Mesenchymal stem cell (in vitro differentiated cells and primary cell): ENCODE measurements around the gene KRTAP1-5.

ENCODE experiments used
- DNase-seq: peaks from one replicate; pipeline ENCODE4 v3.0.0-alpha.2; 2013
- H2AFZ ChIP-seq: one replicate; pipeline ENCODE4 v1.6.1; 2013; ENCODE audit warnings: low read depth, mild to moderate bottlenecking, control low read depth, inconsistent platforms, low read length, moderate library complexity
- H2AK5ac ChIP-seq: 2 replicates; pipeline ENCODE4 v1.6.1; 2013; ENCODE audit warnings: low read length, moderate library complexity, mild to moderate bottlenecking, inconsistent platforms; ENCODE audit not compliant: severe bottlenecking
- H2BK120ac ChIP-seq: one replicate; pipeline ENCODE4 v1.6.1; 2013; ENCODE audit warnings: low read depth, mild to moderate bottlenecking, inconsistent platforms, low read length, moderate library complexity
- H2BK12ac ChIP-seq, 2 experiments: one replicate each; pipeline ENCODE4 v1.6.1; 2013; ENCODE audit warnings: inconsistent platforms in 2 of 2, low read length in 2 of 2, mild to moderate bottlenecking in 2 of 2, moderate library complexity in 2 of 2, control low read depth in 1 of 2
- H2BK15ac ChIP-seq: one replicate; pipeline ENCODE4 v1.6.1; 2013; ENCODE audit warnings: mild to moderate bottlenecking, low read depth, inconsistent platforms; ENCODE audit not compliant: poor library complexity, severe bottlenecking
- H2BK5ac ChIP-seq: 2 replicates; pipeline ENCODE4 v1.6.1; 2013; ENCODE audit warnings: low read depth, mild to moderate bottlenecking, low read length, control low read depth, inconsistent platforms; ENCODE audit not compliant: poor library complexity, severe bottlenecking
- H3K14ac ChIP-seq, 2 experiments: one replicate each; pipeline ENCODE4 v1.6.1; 2013; ENCODE audit warnings: inconsistent platforms in 2 of 2, low read length in 2 of 2, control low read depth in 1 of 2, mild to moderate bottlenecking in 1 of 2, moderate library complexity in 1 of 2
- H3K18ac ChIP-seq, 2 experiments: one replicate each; pipeline ENCODE4 v1.6.1; 2013; ENCODE audit warnings: inconsistent platforms in 2 of 2, low read length in 2 of 2, control low read depth in 1 of 2, low read depth in 1 of 2, mild to moderate bottlenecking in 1 of 2
- H3K23ac ChIP-seq, 2 experiments: one replicate each; pipeline ENCODE4 v1.6.1; 2013; ENCODE audit warnings: inconsistent platforms in 2 of 2, low read length in 2 of 2, mild to moderate bottlenecking in 2 of 2, moderate library complexity in 2 of 2, control low read depth in 1 of 2
- H3K27ac ChIP-seq: 2 replicates; pipeline ENCODE4 v1.5.1; 2013; ENCODE audit warnings: mild to moderate bottlenecking, moderate library complexity, low read length, control low read depth, inconsistent platforms; ENCODE audit not compliant: poor library complexity, severe bottlenecking
- H3K27me3 ChIP-seq, 2 experiments: 2 replicates each; pipeline versions ENCODE4 v1.6.1 to v1.7.0; 2013; ENCODE audit warnings: low read length in 2 of 2, mild to moderate bottlenecking in 2 of 2, moderate library complexity in 2 of 2, control low read depth in 1 of 2, inconsistent platforms in 1 of 2; ENCODE audit not compliant: control insufficient read depth in 1 of 2, insufficient read depth in 1 of 2
- H3K36me3 ChIP-seq, 2 experiments: 2 replicates each; pipeline versions ENCODE4 v1.6.1 to v1.7.0; 2013; ENCODE audit warnings: low read length in 2 of 2, control low read depth in 1 of 2, inconsistent platforms in 1 of 2, low read depth in 1 of 2, mild to moderate bottlenecking in 1 of 2; ENCODE audit not compliant: insufficient read depth in 2 of 2, control insufficient read depth in 1 of 2
- H3K4ac ChIP-seq, 2 experiments: one replicate each; pipeline ENCODE4 v1.6.1; 2013; ENCODE audit warnings: inconsistent platforms in 2 of 2, low read length in 2 of 2, mild to moderate bottlenecking in 2 of 2, moderate library complexity in 2 of 2, control low read depth in 1 of 2, low read depth in 1 of 2
- H3K4me1 ChIP-seq: 2 replicates; pipeline ENCODE4 v1.6.1; 2013; ENCODE audit warnings: low read depth, low read length, control low read depth; ENCODE audit not compliant: control insufficient read depth, insufficient read depth
- H3K4me2 ChIP-seq: 2 replicates; pipeline ENCODE4 v1.6.1; 2013; ENCODE audit warnings: low read length, mild to moderate bottlenecking, inconsistent platforms; ENCODE audit not compliant: poor library complexity, severe bottlenecking
- H3K4me3 ChIP-seq, 2 experiments: 2 replicates each; pipeline versions ENCODE4 v1.5.1 to v1.7.0; 2013; ENCODE audit warnings: low read length in 2 of 2, mild to moderate bottlenecking in 2 of 2, control low read depth in 1 of 2, low read depth in 1 of 2; ENCODE audit not compliant: insufficient read depth in 1 of 2
- H3K79me1 ChIP-seq: replicated peaks from 2 replicates; pipeline ENCODE4 v1.6.1; 2013; ENCODE audit warnings: mild to moderate bottlenecking, control low read depth, low read length, inconsistent platforms; ENCODE audit not compliant: poor library complexity, severe bottlenecking
- H3K9ac ChIP-seq: 2 replicates; pipeline ENCODE4 v1.7.0; 2013; ENCODE audit warnings: mild to moderate bottlenecking, low read length, moderate library complexity
- H3K9me3 ChIP-seq: 2 replicates; pipeline ENCODE4 v1.7.0; 2013; ENCODE audit warnings: mild to moderate bottlenecking, low read length; ENCODE audit not compliant: control insufficient read depth
- H4K8ac ChIP-seq: one replicate; pipeline ENCODE4 v1.6.1; 2013; ENCODE audit warnings: inconsistent platforms, mild to moderate bottlenecking, low read length, moderate library complexity
- H4K91ac ChIP-seq: one replicate; pipeline ENCODE4 v1.6.1; 2013; ENCODE audit warnings: mild to moderate bottlenecking, low read length, inconsistent platforms
- WGBS: methylation state at CpG from one replicate; pipeline ENCODE4 v1.1.7; 2013; ENCODE audit warnings: mixed read lengths; 5-methylcytosine and 5-hydroxymethylcytosine counted together

KRTAP1-5 gene

GRCh38 chr17:41010441-41010840 is 16.6 kb downstream of the KRTAP1-5 start:
- no peaks in the 10 kb centered on the region for H3K36me3 ChIP-seq
- no peak overlapping the region for H3K18ac ChIP-seq
- no peak overlapping the region for H2BK15ac ChIP-seq
- no peak overlapping the region for H2BK12ac ChIP-seq
- H3K4me3 ChIP-seq = no peak overlapping the region
- no peaks in the 10 kb centered on the region for H3K4me1 ChIP-seq
- no peak overlapping the region for H4K91ac ChIP-seq
- H3K4ac ChIP-seq = no peak overlapping the region
- no peak overlapping the region for H3K27ac ChIP-seq
- H2AFZ ChIP-seq = no peak overlapping the region
- H2BK5ac ChIP-seq = no peak overlapping the region
- H3K14ac ChIP-seq = no peak overlapping the region
- H3K9ac ChIP-seq = no peak overlapping the region
- no peaks in the 10 kb centered on the region for H3K27me3 ChIP-seq
- no peak overlapping the region for H2BK120ac ChIP-seq
- no peak overlapping the region for H3K23ac ChIP-seq
- no peak overlapping the region for H4K8ac ChIP-seq
- no peaks in the 10 kb centered on the region for H3K79me1 ChIP-seq
- H3K9me3 ChIP-seq = no peaks in the 10 kb centered on the region
- H3K4me2 ChIP-seq = no peak overlapping the region
- DNase-seq = no peak
- no peak overlapping the region for H2AK5ac ChIP-seq

- Histone ChIP-seq H2BK15ac (no peak overlapping the region), H3K9ac (no peak overlapping the region), H2AK5ac (no peak overlapping the region), H4K91ac (no peak overlapping the region), H3K9me3 (no peaks in the 10 kb centered on the region), H3K36me3 (no peaks in the 10 kb centered on the region), H4K8ac (no peak overlapping the region), H2BK120ac (no peak overlapping the region), H2BK12ac (no peak overlapping the region), H3K14ac (no peak overlapping the region), H3K27me3 (no peaks in the 10 kb centered on the region), H2AFZ (no peak overlapping the region), H3K4me3 (no peak overlapping the region), H2BK5ac (no peak overlapping the region), H3K27ac (no peak overlapping the region), H3K18ac (no peak overlapping the region), H3K4me1 (no peaks in the 10 kb centered on the region), H3K4ac (no peak overlapping the region), H3K79me1 (no peaks in the 10 kb centered on the region), H3K23ac (no peak overlapping the region), H3K4me2 (no peak overlapping the region)
- no peak for DNase-seq
- WGBS = no CpG with 5 or more reads among the region's 1 CpG
Observed at GRCh38 chr17:41009936-41010335, 17.1 kb downstream of the KRTAP1-5 start.

GRCh38 chr17:41009301-41009760 is 17.7 kb downstream of the KRTAP1-5 start:
- Histone ChIP-seq H3K9me3 (no peaks in the 10 kb centered on the region), H2BK120ac (no peak overlapping the region), H3K4me1 (no peaks in the 10 kb centered on the region), H4K91ac (no peak overlapping the region), H3K36me3 (no peaks in the 10 kb centered on the region), H2BK15ac (no peak overlapping the region), H3K4me2 (no peak overlapping the region), H3K23ac (no peak overlapping the region), H3K4me3 (no peak overlapping the region), H3K27ac (no peak overlapping the region), H3K9ac (no peak overlapping the region), H2BK12ac (no peak overlapping the region), H3K4ac (no peak overlapping the region), H3K79me1 (no peaks in the 10 kb centered on the region), H2BK5ac (no peak overlapping the region), H3K18ac (no peak overlapping the region), H4K8ac (no peak overlapping the region), H3K14ac (no peak overlapping the region), H2AFZ (no peak overlapping the region), H3K27me3 (no peaks in the 10 kb centered on the region), H2AK5ac (no peak overlapping the region)
- 50% methylated on average over 1 of the region's 4 CpGs for WGBS
- no peak for DNase-seq

GRCh38 chr17:41008811-41009210 is 18.2 kb downstream of the KRTAP1-5 start, which contains the start of gene KRTAP3-1:
Gene KRTAP3-1, minus strand, starts transcription at chr17:41009128. Its CDS starts 54 bp downstream, at chr17:41009074.
- H2BK5ac ChIP-seq = no peak within 1 kb of the TSS
- no peaks in the 10 kb centered on the region for H3K36me3 ChIP-seq
- no peak within 1 kb of the TSS for H2BK12ac ChIP-seq
- no peak within 1 kb of the TSS for H2BK15ac ChIP-seq
- 82% methylated on average over 6 of the region's 8 CpGs for WGBS
- no peak within 1 kb of the TSS for H3K23ac ChIP-seq
- no peaks in the 10 kb centered on the region for H3K79me1 ChIP-seq
- H3K4me1 ChIP-seq = no peaks in the 10 kb centered on the region
- H2AFZ ChIP-seq = no peak within 1 kb of the TSS
- H3K27me3 ChIP-seq = no peaks in the 10 kb centered on the region
- no peak within 1 kb of the TSS for H3K4ac ChIP-seq
- DNase-seq = no peak
- no peak within 1 kb of the TSS for H3K4me2 ChIP-seq
- no peak within 1 kb of the TSS for H3K27ac ChIP-seq
- H3K4me3 ChIP-seq = no peak within 1 kb of the TSS
- no peak within 1 kb of the TSS for H4K91ac ChIP-seq
- no peak within 1 kb of the TSS for H3K14ac ChIP-seq
- H4K8ac ChIP-seq = no peak within 1 kb of the TSS
- no peak within 1 kb of the TSS for H3K18ac ChIP-seq
- H2BK120ac ChIP-seq = no peak within 1 kb of the TSS
- no peaks in the 10 kb centered on the region for H3K9me3 ChIP-seq
- no peak within 1 kb of the TSS for H3K9ac ChIP-seq
- H2AK5ac ChIP-seq = no peak within 1 kb of the TSS
